Myocyte (in vitro differentiated cells): ENCODE results near the gene OR2K2. TPM values are rescaled to one million over a fixed set of nuclear protein-coding genes. Genes with fewer than 3 reads are reported as not detected.
A peak's percentile ranks its signal among the peaks of the same experiment; 100 is the strongest.
"Not testable (repeated sequence)": the region's sequence is repeated elsewhere in the genome, so short reads cannot be mapped to it uniquely, and the experiment has no call there.

Experiments used
- DNase-seq: peaks from one replicate; pipeline ENCODE4 v3.0.0-alpha.2; 2012; ENCODE audit warnings: low read depth
- polyA plus RNA-seq: library from polyadenylated mRNA; unstranded; fragments of >200 nt; gene quantifications from one replicate; pipeline ENCODE4 v1.2.1, GENCODE V29; 2012; ENCODE audit warnings: missing spikeins
- total RNA-seq: library from RNA; depleted of rRNA; stranded (reverse); fragments of >200 nt; gene quantifications from 2 replicates; pipeline ENCODE4 v1.2.3, GENCODE V29; 2014

Gene OR2K2, protein sequence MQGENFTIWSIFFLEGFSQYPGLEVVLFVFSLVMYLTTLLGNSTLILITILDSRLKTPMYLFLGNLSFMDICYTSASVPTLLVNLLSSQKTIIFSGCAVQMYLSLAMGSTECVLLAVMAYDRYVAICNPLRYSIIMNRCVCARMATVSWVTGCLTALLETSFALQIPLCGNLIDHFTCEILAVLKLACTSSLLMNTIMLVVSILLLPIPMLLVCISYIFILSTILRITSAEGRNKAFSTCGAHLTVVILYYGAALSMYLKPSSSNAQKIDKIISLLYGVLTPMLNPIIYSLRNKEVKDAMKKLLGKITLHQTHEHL
- 0.19 TPM in 1 of 2 replicates, not detected in the other for total RNA-seq
- polyA plus RNA-seq = 0.08 TPM

DNA sequence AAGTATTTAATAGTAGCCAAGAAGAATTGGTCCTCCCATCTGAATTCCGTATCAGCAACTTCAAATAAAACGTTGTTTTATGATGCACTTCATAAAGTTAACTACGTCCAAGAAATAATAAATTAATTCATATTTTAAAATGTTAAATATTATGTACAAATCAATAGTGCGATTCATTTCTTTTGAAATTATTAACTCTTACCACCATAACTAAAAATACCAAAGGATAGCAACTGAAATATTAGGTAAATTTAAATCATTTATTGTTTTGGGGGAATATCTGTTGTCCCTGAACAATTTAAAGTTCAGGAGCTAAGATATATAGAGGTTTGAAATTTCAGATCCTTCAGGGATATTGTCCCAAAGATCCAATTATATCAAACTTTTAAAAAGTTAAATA, at the start of gene OR2K2:
Gene OR2K2, minus strand, starts transcription at position 101 of the 400 bp plus-strand sequence. CDS start 1,791 bp downstream, outside the sequence.
- no peak for DNase-seq

DNA sequence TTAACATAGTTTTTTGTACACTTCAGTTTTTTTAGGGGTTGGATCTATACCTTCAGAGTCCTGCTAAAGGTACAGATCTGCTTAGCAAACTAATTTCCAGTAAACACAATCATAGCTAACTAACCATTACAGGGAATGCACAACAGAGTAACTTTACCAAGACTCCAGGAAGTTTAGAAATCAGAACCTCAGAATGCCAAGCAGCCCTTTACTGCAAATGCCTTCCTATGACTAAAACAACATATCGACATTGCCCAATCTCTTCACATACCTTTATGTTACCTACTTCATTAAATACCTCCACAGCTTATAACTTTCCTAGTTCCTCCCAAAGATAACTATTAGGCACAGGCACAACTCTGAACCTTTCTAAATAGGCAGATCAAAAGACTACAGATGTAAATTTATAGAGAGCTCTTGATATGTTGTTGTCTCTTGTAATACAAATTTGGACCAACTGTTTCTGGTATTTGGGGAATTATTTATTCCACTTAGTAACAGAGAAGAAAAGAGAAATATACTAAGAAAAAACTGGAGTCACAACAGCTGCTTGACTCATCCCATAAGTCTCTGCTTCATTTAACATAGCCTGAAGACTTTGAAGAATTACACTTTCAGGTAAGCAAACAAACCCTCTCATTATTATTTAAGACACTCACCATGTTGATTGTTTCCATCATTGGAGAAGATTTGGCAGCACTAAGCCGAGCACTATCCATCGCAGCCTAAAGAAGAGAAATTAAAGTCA, 46.0 kb upstream of the OR2K2 start:
- no peak for DNase-seq

DNA sequence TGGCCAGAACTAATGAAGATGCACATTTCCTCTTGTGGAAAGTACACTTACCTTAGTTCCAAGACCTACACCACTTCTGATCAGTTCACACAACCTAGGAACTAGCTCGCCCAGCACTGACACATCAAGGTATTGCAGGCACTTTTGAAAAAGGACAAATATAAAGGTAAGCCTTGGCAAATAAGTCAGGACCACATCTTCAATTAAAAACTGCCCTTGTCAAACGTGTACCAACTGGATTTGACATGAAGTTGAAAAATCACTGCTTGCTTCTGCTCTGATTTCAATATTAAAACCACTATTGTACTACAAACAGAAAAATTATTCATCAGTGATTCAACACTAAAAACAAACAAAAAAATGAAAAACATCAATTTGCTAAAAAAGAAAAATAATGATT, 45.0 kb upstream of the OR2K2 start:
- no peak for DNase-seq

DNA sequence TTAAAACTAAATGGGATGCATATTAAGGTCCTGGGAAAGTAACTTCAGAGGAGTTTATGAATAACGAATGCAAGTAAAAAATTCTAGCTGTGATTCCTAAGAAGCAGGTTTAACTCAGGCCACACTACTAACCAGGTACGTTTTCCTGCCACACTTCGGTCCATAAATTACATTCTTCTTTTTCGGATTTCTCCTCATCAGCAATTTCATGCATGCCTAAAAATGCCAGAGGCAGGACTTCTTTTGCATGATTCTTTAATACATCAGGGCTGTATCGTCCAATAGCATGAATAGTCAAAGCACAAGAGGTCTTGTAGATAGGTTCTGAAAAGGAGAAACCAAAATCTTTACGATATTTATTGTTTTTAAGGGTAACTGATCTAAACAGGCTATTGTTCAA, 42.3 kb upstream of the OR2K2 start:
- DNase-seq = no peak

DNA sequence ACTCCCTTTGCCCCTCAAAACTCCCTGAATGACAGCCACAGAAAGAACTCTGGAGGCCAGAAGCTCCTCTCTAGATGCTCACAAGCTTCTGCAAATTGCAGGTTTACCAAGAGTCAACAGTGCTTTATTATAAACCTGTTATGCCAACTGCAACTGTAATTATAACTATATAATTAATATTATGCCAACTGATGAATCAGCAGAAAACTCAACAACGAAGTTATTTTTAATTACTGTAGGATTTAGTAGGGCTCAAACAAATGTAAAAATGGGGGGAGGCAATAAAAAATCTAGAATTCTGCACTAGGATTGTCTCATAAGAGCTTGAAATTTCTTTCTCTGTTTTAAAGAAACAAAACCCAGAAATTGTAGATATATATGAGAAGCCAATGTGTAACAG, 37.0 kb upstream of the OR2K2 start:
- no peak for DNase-seq

DNA sequence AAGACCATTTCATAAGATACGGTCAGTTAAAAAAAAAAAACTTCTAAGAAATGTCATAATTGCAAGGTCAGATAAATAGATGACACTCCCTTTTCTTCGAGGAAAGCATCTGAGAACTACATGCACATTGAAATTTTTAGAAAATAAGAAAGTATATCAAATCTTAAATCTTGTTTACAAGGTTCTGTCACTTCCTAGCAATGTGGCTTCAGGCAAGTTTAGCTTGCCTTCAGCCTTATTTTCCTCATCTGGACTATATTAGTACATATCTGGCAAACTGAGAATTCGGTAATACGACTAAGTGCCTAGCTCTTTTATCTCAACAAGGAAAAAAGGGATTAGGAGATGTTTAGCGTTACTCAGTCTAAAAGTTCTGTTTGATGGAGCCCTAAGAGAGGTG, 32.5 kb upstream of the OR2K2 start:
- DNase-seq = no peak

DNA sequence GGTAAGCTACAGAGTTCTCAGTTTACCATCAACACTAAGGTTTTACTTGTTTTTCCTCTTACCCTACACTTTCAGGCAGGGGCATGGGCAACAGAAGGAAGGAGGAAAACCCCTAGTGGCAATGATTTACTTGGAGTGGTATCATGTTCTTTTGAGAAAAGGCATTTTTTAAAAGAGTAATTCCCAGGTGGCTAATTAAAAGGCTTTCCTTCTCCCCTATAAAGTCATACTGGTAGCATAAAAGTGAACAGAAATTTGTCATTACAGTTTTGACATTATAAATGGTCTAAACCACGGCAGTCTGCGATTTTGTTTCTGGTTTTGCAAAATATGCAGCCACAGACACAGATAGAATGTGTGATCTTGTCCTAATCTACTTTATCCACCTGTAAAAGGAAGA, 30.9 kb upstream of the OR2K2 start:
- no peak for DNase-seq

DNA sequence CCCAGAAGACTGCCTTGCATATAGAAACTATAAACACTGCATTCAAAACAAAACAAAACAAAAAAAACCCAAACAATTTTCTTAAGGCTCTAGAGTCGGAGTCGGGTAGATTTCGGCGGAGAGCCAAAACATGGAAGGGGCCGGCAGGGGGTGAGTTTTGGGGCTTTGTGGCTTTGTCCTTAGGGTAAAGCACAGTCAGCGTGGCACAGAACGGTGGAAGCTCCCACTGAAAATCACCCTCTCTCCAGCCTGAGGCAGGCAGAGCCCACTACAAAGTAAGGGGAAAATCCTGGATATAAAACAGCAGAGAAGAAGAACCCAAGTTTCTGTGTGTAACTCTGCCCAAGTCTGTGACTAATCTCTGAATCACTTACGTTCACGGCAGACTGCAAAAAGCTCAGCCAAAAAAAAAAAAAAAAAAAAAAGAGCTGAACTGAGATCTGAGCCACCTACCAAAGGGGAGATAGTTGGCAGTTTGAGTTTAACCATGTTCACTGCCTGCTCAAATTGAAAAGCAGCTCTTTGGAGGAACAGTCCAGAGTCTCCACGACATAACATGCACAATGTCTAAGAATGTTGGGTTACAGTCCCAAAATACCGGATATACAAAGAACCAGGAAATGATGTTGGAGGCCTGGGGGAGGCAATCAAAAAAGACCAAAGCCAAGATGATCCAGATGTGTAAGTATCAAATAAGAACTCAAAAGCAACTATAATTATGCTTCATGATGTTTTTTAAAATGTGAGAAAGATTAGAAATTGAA, 26.6 kb upstream of the OR2K2 start:
- DNase-seq = peak; percentile 76

DNA sequence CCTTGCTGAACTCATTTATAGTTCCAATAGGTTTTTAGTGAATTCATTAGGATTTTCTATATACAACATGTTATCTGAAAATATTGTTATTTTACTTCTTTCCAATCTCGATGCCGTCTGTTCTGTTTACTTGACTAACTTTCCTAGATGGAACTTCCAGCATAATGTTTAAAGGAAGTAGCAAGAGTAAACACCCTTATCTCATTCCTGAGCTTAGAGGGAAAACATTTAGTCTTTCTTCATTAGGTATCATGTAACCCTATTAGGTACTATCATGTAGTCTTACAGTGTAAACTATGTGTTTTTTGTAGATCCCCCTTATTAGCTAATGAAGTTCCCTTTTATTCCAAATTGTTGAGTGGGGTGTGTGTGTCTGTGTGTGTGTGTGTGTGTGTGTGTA, 22.5 kb upstream of the OR2K2 start:
- DNase-seq = no peak

DNA sequence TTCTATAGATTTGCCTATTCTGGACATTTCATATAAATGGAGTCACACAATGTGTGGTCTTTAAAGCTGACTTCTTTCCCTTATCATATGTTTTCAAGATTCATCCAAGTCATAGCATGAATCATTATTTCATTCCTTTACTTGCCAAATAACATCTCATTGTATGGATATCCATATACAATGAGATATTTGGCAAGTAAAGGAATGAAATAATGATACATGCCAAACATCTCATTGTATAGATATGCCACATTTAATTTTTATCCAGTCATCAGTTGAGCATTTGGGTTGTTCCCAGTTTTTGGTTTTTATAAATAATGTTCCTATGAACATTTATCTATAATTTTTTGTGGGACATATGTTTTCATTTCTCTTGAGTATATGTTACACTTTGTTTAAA, 20.5 kb upstream of the OR2K2 start:
- DNase-seq = no peak

DNA sequence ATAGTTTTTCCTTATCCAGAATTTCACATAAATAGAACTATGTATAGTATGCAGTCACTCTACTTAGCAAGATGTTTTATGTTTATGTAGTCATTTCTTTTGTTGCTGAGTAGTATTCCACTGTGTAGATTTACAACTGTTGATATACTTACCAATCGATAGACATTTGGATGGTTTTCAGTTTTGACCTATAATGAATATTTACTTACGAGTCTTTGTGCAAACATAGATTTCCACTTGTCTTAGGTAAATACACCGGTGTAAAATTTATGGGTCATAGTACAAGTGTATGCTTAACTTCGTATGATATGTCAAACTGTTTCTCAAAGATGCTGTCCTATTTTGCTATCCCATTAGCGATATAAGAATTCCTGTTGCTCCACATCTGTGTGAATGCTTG, 19.7 kb upstream of the OR2K2 start:
- DNase-seq = no peak

DNA sequence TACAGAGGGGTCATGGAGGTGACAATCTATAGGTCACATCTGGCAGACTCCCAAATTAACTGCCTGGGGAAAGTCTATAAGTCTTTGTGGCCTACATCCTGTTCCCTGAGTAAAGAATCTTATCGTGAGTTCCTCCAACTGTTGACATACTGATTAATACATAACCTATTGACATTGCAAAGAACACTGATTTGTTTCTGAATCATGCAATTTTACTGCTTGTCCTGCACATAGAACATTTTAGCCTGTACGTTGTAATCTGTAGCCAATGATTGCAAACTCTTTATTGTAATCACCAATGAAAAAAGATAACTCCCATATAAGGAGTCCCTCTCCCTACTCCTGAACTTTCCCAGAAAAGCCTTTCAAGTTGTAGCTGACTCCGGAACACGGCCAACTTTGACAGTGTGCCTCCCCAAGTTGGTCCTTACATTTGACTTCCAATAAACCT, 18.8 kb upstream of the OR2K2 start:
- no peak for DNase-seq

DNA sequence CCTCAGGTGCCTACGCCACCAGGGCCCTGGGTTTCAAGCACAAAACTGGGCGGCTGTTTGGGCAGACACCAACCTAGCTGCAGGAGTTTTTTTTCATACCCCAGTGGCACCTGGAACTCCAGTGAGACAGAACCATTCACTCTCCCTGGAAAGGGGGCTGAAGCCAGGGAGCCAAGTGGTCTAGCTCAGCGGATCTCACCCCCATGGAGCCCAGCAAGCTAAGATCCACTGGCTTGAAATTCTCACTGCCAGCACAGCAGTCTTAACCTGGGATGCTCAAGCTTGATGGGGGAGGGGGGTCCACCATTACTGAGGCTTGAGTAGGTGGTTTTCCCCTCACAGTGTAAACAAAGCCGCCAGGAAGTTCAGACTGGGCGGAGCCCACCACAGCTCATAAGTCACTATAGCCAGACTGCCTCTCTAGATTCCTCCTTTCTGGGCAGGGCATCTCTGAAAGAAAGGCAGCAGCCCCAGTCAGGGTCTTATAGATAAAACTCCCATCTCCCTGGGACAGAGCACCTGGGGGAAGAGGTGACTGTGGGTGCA, 4.4 kb upstream of the OR2K2 start:
- not testable (repeated sequence) for DNase-seq

DNA sequence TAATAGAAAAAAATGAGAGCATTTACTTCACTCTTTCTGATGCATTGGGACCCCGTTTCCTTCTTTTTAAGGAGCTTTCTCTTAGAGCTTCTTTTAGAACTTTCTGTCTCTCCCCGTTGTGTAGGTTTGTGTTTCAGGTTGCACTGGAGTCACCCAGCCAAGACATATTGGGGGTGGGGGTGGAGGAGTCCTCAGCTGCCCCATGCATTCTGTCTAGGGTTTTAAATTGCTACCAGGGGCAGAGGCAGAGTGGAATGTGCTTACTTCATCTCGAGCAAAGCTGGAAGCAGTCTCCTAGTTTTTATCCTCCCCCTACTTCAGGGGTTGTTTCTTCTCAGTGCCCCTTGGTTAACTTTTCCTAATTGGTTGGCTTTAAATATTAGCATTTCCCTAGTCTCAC, 9.4 kb downstream of the OR2K2 start:
- peak; percentile 25 for DNase-seq

DNA sequence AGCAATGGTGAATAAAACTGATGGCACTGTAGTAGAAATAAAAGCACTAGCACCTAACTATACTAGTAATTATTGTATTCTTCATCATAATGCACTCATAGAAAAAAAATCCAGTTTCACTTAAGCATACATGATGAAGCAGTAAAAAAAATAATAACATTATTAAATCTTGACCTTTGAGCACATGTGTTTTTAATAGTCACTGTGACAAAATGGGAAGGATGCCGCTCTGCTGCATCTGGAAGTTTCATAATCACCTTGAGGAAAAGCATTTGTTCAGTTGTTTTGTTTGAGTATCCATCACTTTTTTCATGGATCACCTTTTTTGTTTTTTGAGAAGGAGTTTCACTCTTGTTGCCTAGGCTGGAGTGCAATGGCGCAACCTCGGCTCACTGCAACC, 13.2 kb downstream of the OR2K2 start:
- no peak for DNase-seq

DNA sequence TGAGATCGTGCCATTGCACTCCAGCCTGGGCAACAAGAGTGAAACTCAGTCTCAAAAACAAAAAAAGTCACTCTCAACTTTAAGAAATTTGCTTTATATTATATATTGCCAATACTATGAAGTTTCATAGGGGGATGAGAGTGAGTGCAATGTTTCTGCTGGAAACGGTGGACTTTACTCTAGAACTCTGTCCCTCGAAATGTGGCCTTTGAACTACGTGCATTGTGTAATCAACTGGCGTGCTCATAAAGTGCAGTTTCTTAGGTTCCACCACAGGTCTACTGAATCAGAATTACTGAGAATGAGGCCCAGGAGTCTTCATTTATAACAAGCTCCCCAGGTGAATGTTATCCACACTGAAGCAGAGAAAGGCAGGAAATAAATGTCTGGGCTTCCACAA, 24.1 kb downstream of the OR2K2 start:
- DNase-seq = no peak

DNA sequence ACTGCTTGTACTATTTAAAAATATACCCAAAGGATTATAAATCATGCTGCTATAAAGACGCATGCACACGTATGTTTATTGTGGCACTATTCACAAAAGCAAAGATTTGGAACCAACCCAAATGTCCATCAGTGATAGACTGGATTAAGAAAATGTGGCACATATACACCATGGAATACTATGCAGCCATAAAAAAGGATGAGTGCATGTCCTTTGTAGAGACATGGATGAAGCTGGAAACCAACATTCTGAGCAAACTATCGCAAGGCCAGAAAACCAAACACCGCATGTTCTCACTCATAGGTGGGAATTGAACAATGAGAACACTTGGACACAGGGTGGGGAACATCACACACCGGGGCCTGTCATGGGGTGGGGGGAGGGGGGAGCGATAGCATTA, 26.0 kb downstream of the OR2K2 start:
- not testable (repeated sequence) for DNase-seq

DNA sequence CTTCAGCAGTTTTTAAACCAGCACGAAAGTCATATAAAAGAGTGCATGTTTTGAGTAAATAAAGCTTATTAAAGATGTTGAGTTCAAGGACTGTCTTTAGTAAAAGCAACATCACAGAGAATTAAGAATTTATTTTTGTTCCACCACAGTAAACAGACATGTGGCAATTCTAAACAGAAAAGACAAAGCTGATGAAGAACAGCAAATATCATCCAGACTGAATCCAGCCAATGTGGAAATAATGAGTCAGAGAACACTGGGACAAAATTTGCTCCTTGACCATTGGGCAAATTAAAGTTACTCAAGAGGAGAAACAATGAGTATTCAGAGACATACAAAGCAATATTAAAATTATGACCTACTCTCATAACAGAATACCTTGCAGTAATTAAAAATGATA, 28.8 kb downstream of the OR2K2 start:
- DNase-seq = peak; percentile 37

DNA sequence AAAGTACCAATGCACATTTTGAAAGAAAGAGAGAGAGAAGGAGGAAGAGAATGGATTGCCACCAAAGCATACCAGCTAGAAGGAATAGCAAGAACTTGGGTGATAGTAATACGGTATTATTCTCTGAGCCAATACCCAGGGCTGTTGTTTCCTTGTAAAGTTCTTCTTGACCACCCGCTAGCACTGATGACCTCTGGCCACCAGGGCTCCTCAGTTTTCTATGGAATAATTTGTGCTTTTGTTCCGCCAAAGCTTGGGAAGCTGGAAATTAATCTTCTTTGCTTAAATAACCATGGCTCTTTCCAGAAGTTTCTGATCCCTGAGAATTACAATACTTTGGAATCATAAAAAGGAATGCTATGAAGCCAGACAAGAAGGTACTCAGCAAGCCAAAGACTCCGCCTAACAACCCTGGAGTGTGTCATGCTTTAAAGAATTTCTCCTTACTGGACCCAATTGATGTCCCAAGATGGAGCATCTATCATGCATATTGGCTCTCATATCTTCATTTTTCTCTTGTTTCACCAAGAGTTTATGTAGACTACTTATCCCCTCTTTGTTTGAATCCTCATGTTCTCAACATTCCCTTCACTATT, 29.8 kb downstream of the OR2K2 start:
- DNase-seq = no peak

DNA sequence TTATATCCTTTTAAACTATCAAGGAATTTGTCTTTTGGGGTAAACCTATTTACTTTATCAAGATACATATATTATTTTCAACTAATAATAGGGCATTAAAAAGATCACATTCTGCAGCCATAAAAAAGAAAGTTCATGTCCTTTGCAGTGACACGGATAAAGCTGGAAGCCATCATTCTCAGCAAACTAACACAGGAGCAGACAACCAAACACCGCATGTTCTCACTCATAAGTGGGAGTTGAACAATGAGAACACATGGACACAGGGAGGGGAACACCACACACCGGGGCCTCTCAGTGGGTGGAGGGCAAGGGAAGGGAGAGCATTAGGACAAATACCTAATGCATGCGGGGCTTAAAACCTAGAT, 30.4 kb downstream of the OR2K2 start:
- not testable (repeated sequence) for DNase-seq
